Measurements from ENCODE around the gene RNF111. TPM values are rescaled to one million over a fixed set of nuclear protein-coding genes. Genes with fewer than 3 reads are reported as not detected.

Gene RNF111
- total RNA-seq, 1 experiment from 2014 or later: 13.3 TPM

GRCh38 chr15:59022188-59022587 lies 34.7 kb downstream of the RNF111 start:
- no peak overlapping the region for H3K4me2 ChIP-seq (ENCODE audit: low read length)
- H4K20me1 ChIP-seq (ENCODE audit: low read length): no peaks in the 10 kb centered on the region
- no peaks in the 10 kb centered on the region for H3K4me1 ChIP-seq (ENCODE audit: insufficient read depth, low read length)
- intact Hi-C loops (cut with micrococcal nuclease): no loop called here
- ChIA-PET POLR2A (ENCODE audit: unreplicated experiment) (no interaction called here), CTCF (no interaction called here)
- no peaks in the 10 kb centered on the region for H3F3A ChIP-seq (ENCODE audit: low read length, unreplicated experiment)
- no TSS peak for BruUV-seq (replicated peaks)
- DNase-seq (no peak), ATAC-seq (no peak)
- no peak overlapping the region for H3K9ac ChIP-seq (ENCODE audit: low read length)
- H3K27ac ChIP-seq (ENCODE audit: low read length): no peak overlapping the region
- H3K9me2 ChIP-seq (replicated peaks; ENCODE audit: low read length): no peaks in the 10 kb centered on the region
- peaks cover 13% of the 10 kb centered on the region; the same call in 1 of the 2 replicates for H3K79me2 ChIP-seq (ENCODE audit: low read length)
- H3K9me3 ChIP-seq (ENCODE audit: low read length): no peaks in the 10 kb centered on the region
- no peak overlapping the region for H3K4me3 ChIP-seq (ENCODE audit: low read length)
- H3K27me3 ChIP-seq (ENCODE audit: low read length): no peaks in the 10 kb centered on the region
- no peak for TF ChIP-seq CTCF (conservative IDR thresholded peaks at IDR 0.05; ENCODE audit: low read depth, low read length)
- no peak for TF ChIP-seq EZH2 (IDR thresholded peaks at IDR 0.05; ENCODE audit: low read length, unreplicated experiment)
- no peak for TF ChIP-seq EZH2phosphoT487 (IDR thresholded peaks at IDR 0.05; ENCODE audit: borderline replicate concordance, low read length)
- no peak overlapping the region for H2AFZ ChIP-seq (ENCODE audit: low read length)
- no peaks in the 10 kb centered on the region for H3K36me3 ChIP-seq (ENCODE audit: low read depth, low read length)

DNA sequence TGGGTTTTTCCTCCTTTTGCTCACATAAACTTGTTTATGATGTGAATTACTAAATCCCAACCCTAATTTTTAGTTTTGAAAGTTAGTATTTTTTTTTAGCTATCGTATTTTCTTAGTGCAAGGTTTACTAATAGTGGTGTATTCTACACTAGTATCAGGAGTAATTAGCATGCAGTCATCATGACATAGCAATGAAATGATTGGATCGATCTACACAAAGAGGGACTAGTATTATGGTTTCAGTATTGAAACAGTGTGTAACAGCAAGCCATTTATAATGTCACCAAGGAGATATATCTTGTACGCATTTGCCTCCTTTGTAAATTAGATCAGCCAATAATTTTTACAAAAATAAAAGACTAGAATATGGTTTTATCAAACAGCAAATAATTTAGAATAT lies 38.7 kb downstream of the RNF111 start:
- intact Hi-C loops (cut with micrococcal nuclease): no loop called here
- Histone ChIP-seq H3K4me2 (ENCODE audit: low read length) (no peak overlapping the region), H2AFZ (ENCODE audit: low read length) (no peak overlapping the region), H3F3A (ENCODE audit: low read length, unreplicated experiment) (no peaks in the 10 kb centered on the region), H3K27ac (ENCODE audit: low read length) (no peak overlapping the region), H3K4me3 (ENCODE audit: low read length) (no peak overlapping the region), H3K36me3 (ENCODE audit: low read depth, low read length) (no peaks in the 10 kb centered on the region; the same call in 1 of the 2 replicates), H3K4me1 (ENCODE audit: insufficient read depth, low read length) (no peaks in the 10 kb centered on the region), H4K20me1 (ENCODE audit: low read length) (0 out of 2 replicates have a peak, but pooled peaks cover 4% of the 10 kb centered on the region), H3K27me3 (ENCODE audit: low read length) (no peaks in the 10 kb centered on the region), H3K9me2 (replicated peaks; ENCODE audit: low read length) (no peaks in the 10 kb centered on the region), H3K9ac (ENCODE audit: low read length) (no peak overlapping the region), H3K9me3 (ENCODE audit: low read length) (no peaks in the 10 kb centered on the region), H3K79me2 (ENCODE audit: low read length) (peaks cover 22% of the 10 kb centered on the region; the same call in 1 of the 2 replicates)
- DNase-seq (no peak), ATAC-seq (no peak)
- ChIA-PET POLR2A (ENCODE audit: unreplicated experiment) (no interaction called here), CTCF (no interaction called here)
- no peak for TF ChIP-seq CTCF (conservative IDR thresholded peaks at IDR 0.05; ENCODE audit: low read depth, low read length)
- no peak for TF ChIP-seq EZH2phosphoT487 (IDR thresholded peaks at IDR 0.05; ENCODE audit: borderline replicate concordance, low read length)
- no peak for TF ChIP-seq EZH2 (IDR thresholded peaks at IDR 0.05; ENCODE audit: low read length, unreplicated experiment)
- no TSS peak for BruUV-seq (replicated peaks)

GRCh38 chr15:59028387-59028955 lies 41.0 kb downstream of the RNF111 start:
- Histone ChIP-seq H4K20me1 (ENCODE audit: low read length) (0 out of 2 replicates have a peak, but pooled peaks cover 4% of the 10 kb centered on the region), H3K4me3 (ENCODE audit: low read length) (no peak overlapping the region), H3K9me2 (replicated peaks; ENCODE audit: low read length) (no peaks in the 10 kb centered on the region), H3K79me2 (ENCODE audit: low read length) (peaks cover 28% of the 10 kb centered on the region; the same call in 1 of the 2 replicates), H3K27ac (ENCODE audit: low read length) (no peak overlapping the region), H3K9ac (ENCODE audit: low read length) (no peak overlapping the region), H3F3A (ENCODE audit: low read length, unreplicated experiment) (no peaks in the 10 kb centered on the region), H3K4me1 (ENCODE audit: insufficient read depth, low read length) (no peaks in the 10 kb centered on the region), H3K36me3 (ENCODE audit: low read depth, low read length) (no peaks in the 10 kb centered on the region; the same call in 1 of the 2 replicates), H3K4me2 (ENCODE audit: low read length) (no peak overlapping the region), H2AFZ (ENCODE audit: low read length) (no peak overlapping the region), H3K27me3 (ENCODE audit: low read length) (no peaks in the 10 kb centered on the region), H3K9me3 (ENCODE audit: low read length) (no peaks in the 10 kb centered on the region)
- intact Hi-C loops (cut with micrococcal nuclease): no loop called here
- no peak for TF ChIP-seq EZH2 (IDR thresholded peaks at IDR 0.05; ENCODE audit: low read length, unreplicated experiment)
- TF ChIP-seq EZH2phosphoT487 (IDR thresholded peaks at IDR 0.05; ENCODE audit: borderline replicate concordance, low read length): no peak
- no peak for TF ChIP-seq CTCF (conservative IDR thresholded peaks at IDR 0.05; ENCODE audit: low read depth, low read length)
- no TSS peak for BruUV-seq (replicated peaks)
- POLR2A ChIA-PET (ENCODE audit: unreplicated experiment): no interaction called here
- CTCF ChIA-PET: no interaction called here
- ATAC-seq (no peak), DNase-seq (no peak)
